Fibroblast of pulmonary artery (primary cell): Measurements from ENCODE around the gene TMC8.

ENCODE experiments used
- DNase-seq: peaks from one replicate; pipeline ENCODE4 v3.0.0-alpha.2; 2010; ENCODE audit warnings: low read depth
- H3K4me3 ChIP-seq: replicated peaks from 2 replicates; pipeline ENCODE4 v1.5.1; 2011; ENCODE audit warnings: low read depth, mild to moderate bottlenecking, control low read depth, low read length, moderate library complexity
- CTCF ChIP-seq: IDR thresholded peaks from 2 replicates; pipeline ENCODE4 v1.5.1; 2011; ENCODE audit warnings: mild to moderate bottlenecking, control low read depth, low read length, inconsistent platforms; ENCODE audit errors: missing control alignments

Gene TMC8

GRCh38 chr17:78092794-78093324 is 37.7 kb upstream of the TMC8 start:
- no peak overlapping the region for H3K4me3 ChIP-seq
- TF ChIP-seq CTCF: no peak
- DNase-seq: no peak

GRCh38 chr17:78095035-78095434 is 35.5 kb upstream of the TMC8 start:
- no peak for TF ChIP-seq CTCF
- no peak overlapping the region for H3K4me3 ChIP-seq
- no peak for DNase-seq

- no peak overlapping the region for H3K4me3 ChIP-seq
- DNase-seq: no peak
- no peak for TF ChIP-seq CTCF
Observed at GRCh38 chr17:78096093-78096492, 34.5 kb upstream of the TMC8 start.

GRCh38 chr17:78101112-78101511 is 29.5 kb upstream of the TMC8 start:
- no peak for TF ChIP-seq CTCF
- no peak overlapping the region for H3K4me3 ChIP-seq
- DNase-seq: no peak

GRCh38 chr17:78101542-78101941 is 29.0 kb upstream of the TMC8 start:
- no peak for DNase-seq
- no peak for TF ChIP-seq CTCF
- no peak overlapping the region for H3K4me3 ChIP-seq

- no peak for DNase-seq
- no peak overlapping the region for H3K4me3 ChIP-seq
- TF ChIP-seq CTCF: no peak
Observed at GRCh38 chr17:78103311-78103710, 27.3 kb upstream of the TMC8 start.

- no peak for TF ChIP-seq CTCF
- DNase-seq: no peak
- H3K4me3 ChIP-seq: no peak overlapping the region
Observed at GRCh38 chr17:78104540-78104941, 26.0 kb upstream of the TMC8 start.
